OCI-LY7 (cell line): Measurements from ENCODE around the gene SMARCB1. TPM values are rescaled to one million over a fixed set of nuclear protein-coding genes. Genes with fewer than 3 reads are reported as not detected.

Experiments used
- BruUV-seq: library from RNA; stranded (reverse); fragments of 400-500 nt; replicated peaks from 2 replicates; lab custom pipeline; 2021; lab: Mats Ljungman, UMichigan
- CTCF ChIA-PET: fragments of 300-600 bp; sonication (Branson Sonifier 250); formaldehyde crosslinking; loops from one replicate; lab custom pipeline; 2022; ENCODE audit warnings: antibody characterized with exemption; ENCODE audit not compliant: unreplicated experiment; lab: Charles Lee
- POLR2A ChIA-PET: fragments of 300-600 bp; sonication (Branson Sonifier 250); formaldehyde crosslinking; loops from one replicate; lab custom pipeline; 2022; ENCODE audit warnings: antibody characterized with exemption; lab: Charles Lee
- DNase-seq: peaks from one replicate; pipeline ENCODE4 v3.0.0-alpha.2; 2015; ENCODE audit warnings: low spot score
- H2AFZ ChIP-seq: fragments of 200-600 bp; sonication (generic), shearing (Covaris generic); 2 replicates; pipeline ENCODE4 v1.6.1; 2014; ENCODE audit warnings: mild to moderate bottlenecking, antibody characterized with exemption, low read length, moderate library complexity
- H3K27ac ChIP-seq: fragments of 200-600 bp; sonication (generic); 2 replicates; pipeline ENCODE4 v1.5.1; 2014; ENCODE audit warnings: mixed run types, low read depth, mild to moderate bottlenecking, moderate library complexity, low read length, inconsistent platforms; ENCODE audit not compliant: poor library complexity, severe bottlenecking
- H3K36me3 ChIP-seq: fragments of 200-600 bp; sonication (generic); 2 replicates; pipeline ENCODE4 v1.6.1; 2014; ENCODE audit warnings: mild to moderate bottlenecking, antibody characterized with exemption, low read length, moderate library complexity, mixed read lengths; ENCODE audit not compliant: insufficient read depth
- H3K4me1 ChIP-seq: fragments of 200-600 bp; sonication (generic); 2 replicates; pipeline ENCODE4 v1.5.1; 2014; ENCODE audit warnings: mild to moderate bottlenecking, low read length; ENCODE audit not compliant: insufficient read depth, poor library complexity, severe bottlenecking
- H3K4me2 ChIP-seq: fragments of 200-600 bp; sonication (generic); 2 replicates; pipeline ENCODE4 v1.6.1; 2014; ENCODE audit warnings: mild to moderate bottlenecking, low read length
- H3K4me3 ChIP-seq: fragments of 200-600 bp; sonication (generic); 2 replicates; pipeline ENCODE4 v1.5.1; 2014; ENCODE audit warnings: mild to moderate bottlenecking, low read depth, low read length; ENCODE audit not compliant: poor library complexity, severe bottlenecking
- H3K79me2 ChIP-seq: fragments of 200-600 bp; sonication (generic); 2 replicates; pipeline ENCODE4 v1.6.1; 2016; ENCODE audit warnings: low read depth, mild to moderate bottlenecking, low read length, moderate library complexity, mixed read lengths; ENCODE audit not compliant: insufficient read depth
- H3K9me2 ChIP-seq: fragments of 200-600 bp; sonication (generic); 2 replicates; pipeline ENCODE4 v1.6.1; 2016; ENCODE audit warnings: mild to moderate bottlenecking, low read length, mixed read lengths; ENCODE audit not compliant: insufficient read depth
- H3K9me3 ChIP-seq: fragments of 200-600 bp; sonication (generic); 2 replicates; pipeline ENCODE4 v1.6.1; 2014; ENCODE audit warnings: mild to moderate bottlenecking, mixed run types, low read length, mixed read lengths
- H4K20me1 ChIP-seq: fragments of 200-600 bp; sonication (generic); 2 replicates; pipeline ENCODE4 v1.6.1; 2014; ENCODE audit warnings: mild to moderate bottlenecking, antibody characterized with exemption, low read length, moderate library complexity, mixed read lengths; ENCODE audit not compliant: insufficient read depth
- EZH2phosphoT487 ChIP-seq: fragments of 200-600 bp; sonication (generic); IDR thresholded peaks from 2 replicates; pipeline ENCODE4 v1.6.1; 2018; ENCODE audit warnings: low read depth, borderline replicate concordance, mild to moderate bottlenecking, mixed run types, antibody characterized with exemption, low read length, moderate library complexity, mixed read lengths
- intact Hi-C: fragments of 100-400 bp; cut with micrococcal nuclease; formaldehyde crosslinking; loops from one replicate; pipeline ENCODE4 v1.10.0; 2022; ENCODE audit not compliant: unreplicated experiment
- total RNA-seq, 2 experiments: library from RNA; depleted of rRNA in 1 of 2; stranded (reverse); fragments of >200 nt in 1 of 2; shearing (Covaris generic) in 1 of 2; gene quantifications; 2 replicates each; pipeline ENCODE4 v1.2.3, GENCODE V29; 2014 to 2022
- TF ChIP-seq, protein P1 (sequence below): fragments of 200-600 bp; sonication (generic); conservative IDR thresholded peaks from 2 replicates; pipeline ENCODE4 v1.5.1; 2014; ENCODE audit warnings: mild to moderate bottlenecking, antibody characterized with exemption, low read length, moderate library complexity, mixed read lengths

Gene SMARCB1
- total RNA-seq, 2 experiments from 2014 or later, result 252 to 265 TPM

DNA sequence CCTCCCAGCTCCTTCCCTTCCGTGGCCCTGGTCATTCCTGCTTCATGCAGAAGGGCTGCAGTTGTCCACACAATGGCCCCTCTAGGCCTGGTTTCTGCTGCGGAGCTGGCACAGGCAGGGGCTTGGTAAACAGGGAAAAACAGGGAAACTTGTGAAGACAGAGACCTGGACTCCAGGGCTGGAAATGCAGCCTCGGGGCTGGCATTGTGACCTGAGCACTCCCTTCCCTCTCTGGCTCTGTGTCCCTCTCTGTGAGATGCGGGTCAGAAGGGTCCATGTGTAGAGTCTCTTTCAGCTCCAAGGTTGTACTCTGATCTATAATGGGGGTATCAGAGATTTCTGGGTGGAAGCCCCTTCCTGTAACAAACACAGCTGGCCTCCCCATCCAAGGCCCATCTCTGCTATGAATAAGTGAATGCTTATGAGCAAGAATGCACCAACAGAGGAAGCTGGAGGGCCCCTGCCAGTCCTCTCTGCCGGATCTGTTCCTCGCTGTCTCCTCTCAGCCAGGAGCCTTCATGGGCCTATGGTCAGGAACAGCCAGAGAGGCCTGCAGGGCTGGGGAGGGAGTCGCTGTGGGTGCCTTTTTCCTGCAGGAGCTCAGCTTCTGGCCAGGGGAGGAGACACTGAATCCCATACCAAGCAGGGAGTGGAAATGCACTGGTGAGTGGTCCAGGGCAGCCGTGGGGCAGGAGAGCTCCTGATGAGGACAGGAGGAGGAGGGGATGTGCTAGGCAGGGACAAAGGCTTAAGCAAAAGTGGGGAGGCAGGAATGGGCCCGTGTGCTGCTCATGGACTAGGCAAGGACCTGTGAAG, 58.7 kb downstream of the SMARCB1 start:
- POLR2A ChIA-PET, result interaction anchor here (0.8 to 3.7 kb wide), 11 partner anchors 12 to 93 kb away, joined by 3 to 43 read pairs (median 7); partner anchors contain the start of genes MIF, MMP11, SLC2A11 and VPREB3
- Histone ChIP-seq H3K9me3 (no peaks in the 10 kb centered on the region), H3K4me2 (peak overlapping the region; percentile 76), H3K79me2 (no peaks in the 10 kb centered on the region), H2AFZ (peak overlapping the region; percentile 25; the same call in 1 of the 2 replicates), H3K4me1 (peaks cover 81% of the 10 kb centered on the region), H3K36me3 (no peaks in the 10 kb centered on the region), H3K9me2 (no peaks in the 10 kb centered on the region), H4K20me1 (no peaks in the 10 kb centered on the region), H3K27ac (peak overlapping the region; percentile 82), H3K4me3 (peak overlapping the region; percentile 21)
- TF ChIP-seq, protein P1, sequence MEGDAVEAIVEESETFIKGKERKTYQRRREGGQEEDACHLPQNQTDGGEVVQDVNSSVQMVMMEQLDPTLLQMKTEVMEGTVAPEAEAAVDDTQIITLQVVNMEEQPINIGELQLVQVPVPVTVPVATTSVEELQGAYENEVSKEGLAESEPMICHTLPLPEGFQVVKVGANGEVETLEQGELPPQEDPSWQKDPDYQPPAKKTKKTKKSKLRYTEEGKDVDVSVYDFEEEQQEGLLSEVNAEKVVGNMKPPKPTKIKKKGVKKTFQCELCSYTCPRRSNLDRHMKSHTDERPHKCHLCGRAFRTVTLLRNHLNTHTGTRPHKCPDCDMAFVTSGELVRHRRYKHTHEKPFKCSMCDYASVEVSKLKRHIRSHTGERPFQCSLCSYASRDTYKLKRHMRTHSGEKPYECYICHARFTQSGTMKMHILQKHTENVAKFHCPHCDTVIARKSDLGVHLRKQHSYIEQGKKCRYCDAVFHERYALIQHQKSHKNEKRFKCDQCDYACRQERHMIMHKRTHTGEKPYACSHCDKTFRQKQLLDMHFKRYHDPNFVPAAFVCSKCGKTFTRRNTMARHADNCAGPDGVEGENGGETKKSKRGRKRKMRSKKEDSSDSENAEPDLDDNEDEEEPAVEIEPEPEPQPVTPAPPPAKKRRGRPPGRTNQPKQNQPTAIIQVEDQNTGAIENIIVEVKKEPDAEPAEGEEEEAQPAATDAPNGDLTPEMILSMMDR, result no peak
- TF ChIP-seq EZH2phosphoT487, result no peak
- CTCF ChIA-PET, result interaction anchor here (0.6 to 1.7 kb wide), 7 partner anchors 12 to 710 kb away, joined by 3 to 7 read pairs (median 4); partner anchors contain the start of gene SLC2A11
- intact Hi-C loops, result loop anchor here (5.0 kb wide), 2 partner anchors 93 to 218 kb away; partner anchors contain the start of genes VPREB3 and ZNF70
- BruUV-seq, result no TSS peak
- DNase-seq, result peak; percentile 39

- no peak for TF ChIP-seq EZH2phosphoT487
- TF ChIP-seq, protein P1, result no peak
- peak overlapping the region; percentile 48; the same call in 1 of the 2 replicates for H2AFZ ChIP-seq
- peak overlapping the region; percentile 76 for H3K4me2 ChIP-seq
- no peaks in the 10 kb centered on the region for H3K79me2 ChIP-seq
- no peaks in the 10 kb centered on the region for H4K20me1 ChIP-seq
- no TSS peak for BruUV-seq
- POLR2A ChIA-PET, result interaction anchor here (0.8 to 3.7 kb wide), 10 partner anchors 12 to 94 kb away, joined by 3 to 43 read pairs (median 6); partner anchors contain the start of genes MIF, MMP11, SLC2A11 and VPREB3
- intact Hi-C loops, result loop anchor here (5.0 kb wide), 2 partner anchors 94 to 219 kb away; partner anchors contain the start of genes VPREB3 and ZNF70
- no peak for DNase-seq
- peak overlapping the region; percentile 82 for H3K27ac ChIP-seq
- peak overlapping the region; percentile 7 for H3K4me3 ChIP-seq
- CTCF ChIA-PET, result interaction anchor here (0.6 to 1.7 kb wide), 4 partner anchors 11 to 159 kb away, joined by 3 to 5 read pairs (median 4); partner anchors contain the start of gene SLC2A11
- H3K9me2 ChIP-seq, result no peaks in the 10 kb centered on the region
- H3K9me3 ChIP-seq, result no peaks in the 10 kb centered on the region
- peaks cover 87% of the 10 kb centered on the region for H3K4me1 ChIP-seq
- H3K36me3 ChIP-seq, result no peaks in the 10 kb centered on the region
Observed at GRCh38 chr22:23846081-23846469, 59.3 kb downstream of the SMARCB1 start.
